ENCODE data around the gene EMC10.

Gene EMC10

GRCh38 chr19:50461066-50461875, 15.0 kb upstream of the EMC10 start:
- Histone ChIP-seq H3K9me3 (ENCODE audit: control insufficient read depth, low read length) (no peaks in the 10 kb centered on the region), H3K27me3 (ENCODE audit: control insufficient read depth, insufficient read depth, low read length) (no peaks in the 10 kb centered on the region), H3K27ac (no peak overlapping the region), H3K9ac (no peak overlapping the region), H3K4me2 (ENCODE audit: low read length) (no peak overlapping the region), H2AFZ (peak overlapping the region; percentile 59), H3K4me1 (no peaks in the 10 kb centered on the region), H3K79me2 (no peaks in the 10 kb centered on the region), H3K4me3 (ENCODE audit: low read depth, low read length) (no peak overlapping the region), H3K36me3 (ENCODE audit: control insufficient read depth, insufficient read depth, low read length) (no peaks in the 10 kb centered on the region)
- TF ChIP-seq CTCF (IDR thresholded peaks at IDR 0.05) = peak; percentile 90

GRCh38 chr19:50462970-50463369, 13.3 kb upstream of the EMC10 start:
- Histone ChIP-seq H3K36me3 (ENCODE audit: control insufficient read depth, insufficient read depth, low read length) (no peaks in the 10 kb centered on the region), H3K27ac (no peak overlapping the region), H3K9me3 (ENCODE audit: control insufficient read depth, low read length) (no peaks in the 10 kb centered on the region), H3K4me3 (ENCODE audit: low read depth, low read length) (no peak overlapping the region), H3K79me2 (no peaks in the 10 kb centered on the region), H3K9ac (no peak overlapping the region), H3K4me2 (ENCODE audit: low read length) (no peak overlapping the region), H3K4me1 (no peaks in the 10 kb centered on the region), H3K27me3 (ENCODE audit: control insufficient read depth, insufficient read depth, low read length) (no peaks in the 10 kb centered on the region), H2AFZ (no peak overlapping the region)
- TF ChIP-seq CTCF (IDR thresholded peaks at IDR 0.05) = no peak

GRCh38 chr19:50464348-50464747, 12.0 kb upstream of the EMC10 start:
- Histone ChIP-seq H3K27me3 (ENCODE audit: control insufficient read depth, insufficient read depth, low read length) (no peaks in the 10 kb centered on the region), H3K9me3 (ENCODE audit: control insufficient read depth, low read length) (no peaks in the 10 kb centered on the region), H3K27ac (no peak overlapping the region), H3K79me2 (no peaks in the 10 kb centered on the region), H3K4me1 (no peaks in the 10 kb centered on the region), H3K4me2 (ENCODE audit: low read length) (no peak overlapping the region), H2AFZ (no peak overlapping the region), H3K9ac (no peak overlapping the region), H3K36me3 (ENCODE audit: control insufficient read depth, insufficient read depth, low read length) (no peaks in the 10 kb centered on the region), H3K4me3 (ENCODE audit: low read depth, low read length) (no peak overlapping the region)
- no peak for TF ChIP-seq CTCF (IDR thresholded peaks at IDR 0.05)

- H2AFZ ChIP-seq = no peak overlapping the region
- no peaks in the 10 kb centered on the region for H3K4me1 ChIP-seq
- H3K36me3 ChIP-seq (ENCODE audit: control insufficient read depth, insufficient read depth, low read length) = no peaks in the 10 kb centered on the region
- H3K9me3 ChIP-seq (ENCODE audit: control insufficient read depth, low read length) = no peaks in the 10 kb centered on the region
- no peak for TF ChIP-seq CTCF (IDR thresholded peaks at IDR 0.05)
- H3K27me3 ChIP-seq (ENCODE audit: control insufficient read depth, insufficient read depth, low read length) = no peaks in the 10 kb centered on the region
- no peak overlapping the region for H3K4me2 ChIP-seq (ENCODE audit: low read length)
- no peak overlapping the region for H3K4me3 ChIP-seq (ENCODE audit: low read depth, low read length)
- no peaks in the 10 kb centered on the region for H3K79me2 ChIP-seq
- no peak overlapping the region for H3K27ac ChIP-seq
- no peak overlapping the region for H3K9ac ChIP-seq
Measured at GRCh38 chr19:50465000-50465399, 11.3 kb upstream of the EMC10 start.
